T-helper 1 cell treated with Interleukin-12 subunit alpha and Interleukin-12 subunit beta and Interleukin-4 antibody, amounts not matched to agents 30 μg/mL and 1 μg/mL, for 36 hours (primary cell): ENCODE measurements around the gene TGFA.

Experiments used
- H3K27ac Mint-ChIP-seq: one replicate; pipeline ENCODE4 v1.8.0; 2021; ENCODE audit warnings: mild to moderate bottlenecking, mixed read lengths
- H3K27me3 Mint-ChIP-seq: one replicate; pipeline ENCODE4 v1.8.0; 2021; ENCODE audit warnings: low read depth, mixed read lengths
- H3K36me3 Mint-ChIP-seq: one replicate; pipeline ENCODE4 v1.8.0; 2021; ENCODE audit warnings: low read depth, mixed read lengths
- H3K4me1 Mint-ChIP-seq: one replicate; pipeline ENCODE4 v1.8.0; 2021; ENCODE audit warnings: low read depth, mixed read lengths
- H3K4me3 Mint-ChIP-seq: one replicate; pipeline ENCODE4 v1.8.0; 2021; ENCODE audit warnings: mild to moderate bottlenecking, moderate library complexity, mixed read lengths
- H3K9me3 Mint-ChIP-seq: one replicate; pipeline ENCODE4 v1.8.0; 2021; ENCODE audit warnings: mixed read lengths

TGFA gene

DNA sequence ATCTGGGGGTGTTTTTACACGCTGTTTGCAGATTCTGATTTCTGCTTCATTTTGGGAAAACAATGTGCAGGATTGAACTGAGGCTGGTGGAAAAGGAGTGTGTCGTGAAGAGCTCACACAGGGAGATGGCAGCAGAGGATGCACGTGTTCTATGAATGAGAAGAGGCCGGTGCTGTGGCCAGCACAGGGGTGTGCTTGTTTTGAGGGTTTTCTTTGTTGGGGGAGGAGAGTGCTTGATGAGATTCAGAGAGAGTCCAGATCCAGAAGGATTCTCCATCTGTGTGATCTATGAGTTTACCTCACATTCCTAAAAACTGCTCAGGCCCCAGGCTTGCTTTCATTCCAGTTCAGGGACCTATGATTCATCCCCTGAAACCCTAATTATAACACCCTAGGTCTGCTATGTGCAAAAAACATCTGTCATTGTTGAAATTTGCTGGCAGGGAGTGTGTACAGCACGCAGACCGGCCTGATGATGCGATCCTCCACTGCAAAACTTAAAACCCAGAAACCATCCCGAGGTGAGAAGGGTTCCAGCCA lies 12.1 kb downstream of the TGFA start:
- H3K4me3 Mint-ChIP-seq, result no peak overlapping the region
- H3K27ac Mint-ChIP-seq, result no peak overlapping the region
- H3K9me3 Mint-ChIP-seq, result peaks cover 4% of the 10 kb centered on the region

DNA sequence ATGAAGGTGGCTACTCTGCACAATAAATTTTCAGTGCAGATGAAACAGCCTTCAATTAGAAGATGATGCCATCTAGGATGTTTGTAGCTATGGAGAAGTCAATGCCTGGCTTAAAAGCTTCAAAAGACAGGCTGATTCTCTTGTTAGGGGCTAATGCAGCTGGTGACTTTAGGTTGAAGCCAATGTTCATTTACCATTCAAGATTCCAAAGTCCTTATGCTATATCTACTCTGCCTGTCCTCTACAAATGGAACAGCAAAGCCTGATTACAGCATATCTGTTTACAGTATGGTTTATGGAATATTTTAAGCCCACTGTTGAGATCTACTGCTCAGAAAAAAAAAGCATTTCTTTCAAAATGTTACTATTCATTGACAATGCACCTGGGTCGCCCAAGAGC lies 15.8 kb downstream of the TGFA start:
- peaks cover 12% of the 10 kb centered on the region for H3K9me3 Mint-ChIP-seq
- no peak overlapping the region for H3K27ac Mint-ChIP-seq
- no peak overlapping the region for H3K4me3 Mint-ChIP-seq
- no peaks in the 10 kb centered on the region for H3K4me1 Mint-ChIP-seq
- H3K36me3 Mint-ChIP-seq, result no peaks in the 10 kb centered on the region
- H3K27me3 Mint-ChIP-seq, result peaks cover 8% of the 10 kb centered on the region

More for the DNA sequence above, 12.1 kb downstream of the TGFA start:
- Mint-ChIP-seq H3K27me3 (peaks cover 24% of the 10 kb centered on the region), H3K36me3 (no peaks in the 10 kb centered on the region), H3K4me1 (no peaks in the 10 kb centered on the region)

DNA sequence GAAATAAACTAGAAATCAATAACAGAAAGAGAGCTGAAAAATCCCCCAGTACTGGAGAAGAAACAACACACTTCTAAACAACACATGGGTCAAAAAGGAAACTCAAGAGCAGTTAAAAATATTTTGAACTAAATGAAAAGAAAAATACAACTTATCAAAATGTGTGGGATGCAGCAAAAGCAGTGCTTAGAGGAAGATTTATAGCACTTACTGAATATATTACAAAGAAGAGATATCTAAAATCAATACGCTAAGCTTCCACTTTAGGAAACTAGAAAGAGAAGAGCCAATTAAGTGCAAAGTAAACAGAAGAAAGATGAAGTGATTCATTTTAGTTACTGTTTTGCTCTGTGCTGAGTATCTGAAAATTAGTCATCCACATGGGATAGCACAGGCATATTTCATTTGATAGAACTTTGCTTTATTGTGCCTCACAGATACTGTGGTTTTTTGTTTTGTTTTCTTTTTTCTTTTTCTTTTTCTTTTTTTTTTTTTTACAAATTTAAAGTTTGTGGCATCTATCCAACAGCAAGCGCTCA lies 17.0 kb downstream of the TGFA start:
- peaks cover under 1% of the 10 kb centered on the region for H3K4me1 Mint-ChIP-seq
- no peak overlapping the region for H3K27ac Mint-ChIP-seq
- peaks cover 12% of the 10 kb centered on the region for H3K9me3 Mint-ChIP-seq

DNA sequence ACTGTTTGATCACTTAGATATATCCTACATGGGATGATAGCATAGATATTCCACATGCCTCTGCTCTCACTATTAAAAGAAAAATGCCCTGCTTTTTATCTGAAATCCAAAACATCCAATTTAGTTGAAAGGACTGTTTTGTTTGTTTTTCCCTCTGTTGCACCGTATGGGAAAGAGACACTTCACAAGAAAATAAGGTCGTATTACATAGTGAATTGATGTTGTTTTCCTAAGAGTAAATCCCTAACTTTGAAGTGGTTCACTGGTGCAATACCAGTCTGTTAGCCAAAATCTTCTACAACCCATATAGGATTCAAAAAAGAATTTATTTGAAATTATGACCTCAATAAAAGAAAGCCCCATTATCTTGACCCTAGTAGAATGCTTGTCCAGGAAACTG lies 18.1 kb downstream of the TGFA start:
- peaks cover 8% of the 10 kb centered on the region for H3K27me3 Mint-ChIP-seq
- no peak overlapping the region for H3K4me3 Mint-ChIP-seq
- no peaks in the 10 kb centered on the region for H3K36me3 Mint-ChIP-seq
- no peak overlapping the region for H3K27ac Mint-ChIP-seq
- H3K9me3 Mint-ChIP-seq, result peaks cover 16% of the 10 kb centered on the region
- H3K4me1 Mint-ChIP-seq, result peaks cover 4% of the 10 kb centered on the region

More for the DNA sequence above, 17.0 kb downstream of the TGFA start:
- no peaks in the 10 kb centered on the region for H3K36me3 Mint-ChIP-seq
- H3K4me3 Mint-ChIP-seq, result no peak overlapping the region
- peaks cover 8% of the 10 kb centered on the region for H3K27me3 Mint-ChIP-seq

DNA sequence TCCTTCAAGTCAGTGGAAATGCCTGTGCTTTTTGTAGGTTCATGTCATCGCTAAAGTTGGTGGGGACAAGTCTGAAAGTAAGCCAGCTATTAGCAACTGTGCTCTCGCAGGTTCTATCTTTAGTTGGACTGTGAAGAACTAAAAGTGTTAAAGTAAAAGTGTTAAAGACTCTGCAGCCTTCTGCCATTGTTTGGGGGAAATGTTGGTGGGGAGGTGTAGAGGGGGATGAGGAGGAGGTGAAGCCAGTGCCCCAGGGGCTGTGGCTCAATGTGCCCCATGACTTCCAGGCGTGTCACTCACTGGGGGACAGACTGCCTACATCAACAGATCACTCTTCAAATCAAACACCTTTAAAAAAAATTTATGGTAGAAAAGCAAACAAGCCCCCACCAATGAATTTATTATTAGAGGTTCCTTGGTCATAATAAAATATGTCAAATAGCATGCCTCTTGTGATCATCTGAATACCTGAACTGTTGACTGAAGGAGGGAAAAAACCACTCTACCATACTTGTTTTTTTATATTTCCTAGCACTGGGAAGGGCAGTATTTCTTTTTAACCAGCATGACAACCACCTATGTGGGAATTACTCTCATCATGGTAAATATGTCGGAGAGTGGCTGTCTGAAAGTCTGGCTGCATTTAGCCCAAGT lies 19.3 kb downstream of the TGFA start:
- Mint-ChIP-seq H3K9me3 (peaks cover 16% of the 10 kb centered on the region), H3K4me1 (peaks cover 4% of the 10 kb centered on the region), H3K4me3 (no peak overlapping the region), H3K27ac (no peak overlapping the region), H3K36me3 (no peaks in the 10 kb centered on the region), H3K27me3 (no peaks in the 10 kb centered on the region)

DNA sequence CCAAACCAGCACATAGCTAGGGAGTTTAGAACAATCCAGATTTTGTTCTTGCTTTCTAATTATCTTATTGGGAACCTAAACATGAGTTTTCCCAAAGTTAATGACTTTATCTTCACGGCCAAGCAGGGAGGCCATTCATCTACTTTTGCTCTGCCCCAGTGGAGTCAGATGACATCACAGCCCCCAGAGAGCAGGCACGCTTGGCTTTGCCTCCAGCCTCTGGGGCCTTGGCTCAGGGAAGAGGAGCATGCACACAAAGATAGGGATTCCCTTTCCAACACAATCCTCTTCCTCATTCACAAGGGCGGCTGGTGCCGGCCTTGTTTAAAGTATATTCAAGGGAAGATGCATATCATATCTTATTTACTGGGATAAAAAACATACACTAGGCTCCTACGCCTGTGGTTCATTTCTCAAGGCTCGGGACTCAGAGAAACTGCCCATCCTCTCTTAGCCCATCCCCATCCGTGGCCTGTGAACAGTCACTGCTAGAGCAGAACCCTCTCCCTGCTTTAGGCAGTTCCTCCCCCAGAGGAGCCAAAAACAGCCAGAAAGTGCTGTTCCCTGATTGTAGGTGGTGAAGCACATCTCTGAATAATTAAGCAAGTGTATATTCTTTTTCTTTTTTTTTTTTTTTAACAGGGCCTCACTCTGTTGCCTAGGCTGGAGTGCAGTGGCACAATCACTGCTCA lies 21.2 kb downstream of the TGFA start:
- H3K27me3 Mint-ChIP-seq, result no peaks in the 10 kb centered on the region
- no peak overlapping the region for H3K27ac Mint-ChIP-seq
- peaks cover 16% of the 10 kb centered on the region for H3K9me3 Mint-ChIP-seq
- peaks cover 4% of the 10 kb centered on the region for H3K4me1 Mint-ChIP-seq
- no peaks in the 10 kb centered on the region for H3K36me3 Mint-ChIP-seq
- no peak overlapping the region for H3K4me3 Mint-ChIP-seq

DNA sequence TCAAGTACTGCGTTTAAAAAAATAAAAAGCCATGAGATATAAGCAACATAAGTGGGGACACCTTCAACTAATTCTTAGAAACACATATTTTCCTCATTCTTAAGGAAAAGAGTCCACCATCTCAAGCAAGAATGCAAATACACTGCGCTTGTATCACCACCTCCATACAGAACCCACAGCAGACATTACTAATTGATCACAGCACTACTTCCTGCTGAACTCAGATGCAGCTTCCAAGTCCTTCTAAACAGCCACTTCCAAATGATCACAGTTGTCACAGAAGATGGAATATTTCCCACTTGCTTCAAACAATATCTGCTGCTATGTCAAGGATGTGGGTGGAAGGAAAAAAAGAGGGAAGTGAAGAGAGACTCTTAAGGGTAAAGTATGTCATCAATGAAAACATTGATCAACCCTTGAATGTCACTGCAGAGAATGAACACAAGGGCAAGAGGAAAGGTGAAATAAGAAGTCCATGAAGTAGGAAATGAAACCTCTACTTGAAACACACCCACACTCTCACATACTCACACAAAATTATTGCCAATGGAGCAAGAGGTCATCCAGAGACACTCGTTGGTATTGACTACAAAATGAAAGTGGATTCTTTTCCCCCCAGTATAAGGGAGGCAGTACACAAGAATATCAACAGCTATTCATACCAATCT lies 22.1 kb downstream of the TGFA start:
- Mint-ChIP-seq H3K9me3 (peaks cover 12% of the 10 kb centered on the region), H3K27me3 (peaks cover 4% of the 10 kb centered on the region), H3K27ac (no peak overlapping the region), H3K4me3 (no peak overlapping the region), H3K4me1 (peaks cover 4% of the 10 kb centered on the region), H3K36me3 (no peaks in the 10 kb centered on the region)

DNA sequence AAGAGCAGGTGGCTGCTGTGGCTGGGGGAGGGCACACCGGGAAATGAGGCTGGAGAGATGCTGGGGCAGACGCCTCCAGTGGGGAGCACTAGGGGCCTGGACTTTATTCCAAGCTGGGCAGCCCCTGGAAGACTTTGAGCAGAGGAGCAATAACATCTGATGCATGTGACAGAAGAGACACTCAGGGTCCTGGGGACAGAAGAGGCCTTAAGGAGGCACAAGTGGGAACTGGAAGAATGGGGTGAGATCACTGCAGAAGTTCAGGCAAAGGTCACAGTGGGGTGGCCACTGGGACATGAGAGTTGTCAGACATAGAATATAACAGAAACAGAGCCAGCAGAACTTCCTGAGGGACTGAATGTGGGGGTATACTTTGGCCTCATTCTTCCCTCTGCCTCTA lies 24.0 kb downstream of the TGFA start:
- H3K4me1 Mint-ChIP-seq, result peaks cover 6% of the 10 kb centered on the region
- no peak overlapping the region for H3K4me3 Mint-ChIP-seq
- H3K27ac Mint-ChIP-seq, result no peak overlapping the region
- no peaks in the 10 kb centered on the region for H3K36me3 Mint-ChIP-seq
- peaks cover 8% of the 10 kb centered on the region for H3K27me3 Mint-ChIP-seq
- H3K9me3 Mint-ChIP-seq, result peaks cover 4% of the 10 kb centered on the region

DNA sequence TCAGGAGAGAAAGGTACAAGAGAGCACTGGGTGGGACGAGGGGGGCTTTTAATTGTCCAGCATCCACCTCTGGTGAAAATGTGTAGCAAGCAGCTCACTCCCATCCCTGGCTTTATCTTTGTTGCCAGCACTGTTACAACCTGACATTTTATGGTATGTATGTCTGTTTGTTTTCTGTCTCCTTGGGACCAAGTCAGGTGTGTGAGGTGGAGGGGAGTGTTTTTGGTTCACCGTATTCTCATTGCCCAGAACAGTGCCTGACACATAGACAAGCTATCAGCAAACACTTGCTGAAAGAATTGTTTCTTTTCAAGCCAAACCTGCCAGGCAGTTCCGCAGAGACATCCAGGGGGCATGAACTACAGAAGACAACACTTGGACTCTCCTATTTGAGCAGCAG lies 24.7 kb downstream of the TGFA start:
- Mint-ChIP-seq H3K4me3 (no peak overlapping the region), H3K36me3 (no peaks in the 10 kb centered on the region), H3K27ac (no peak overlapping the region), H3K9me3 (peaks cover 4% of the 10 kb centered on the region), H3K4me1 (peaks cover 12% of the 10 kb centered on the region), H3K27me3 (peaks cover 8% of the 10 kb centered on the region)

DNA sequence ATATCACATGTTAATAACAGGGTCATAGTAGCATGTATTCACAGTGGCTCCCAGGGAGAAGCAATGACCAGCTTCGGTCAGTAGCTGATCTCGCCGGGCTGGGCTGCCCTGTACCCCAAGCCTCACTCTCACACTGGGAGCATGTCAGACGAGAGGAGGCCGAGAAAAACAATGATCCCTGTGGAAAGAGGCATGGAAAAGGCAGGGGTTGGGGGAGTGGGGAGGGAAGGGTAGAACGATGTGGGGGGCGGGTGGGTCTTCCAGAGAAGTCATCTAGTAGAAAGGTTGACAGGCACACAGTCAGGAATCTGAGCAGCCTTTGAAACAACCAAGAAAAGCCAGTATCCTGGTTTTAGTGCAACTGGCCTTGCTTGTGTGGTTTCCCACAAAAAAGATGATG lies 25.4 kb downstream of the TGFA start:
- H3K27me3 Mint-ChIP-seq, result peaks cover 8% of the 10 kb centered on the region
- H3K36me3 Mint-ChIP-seq, result no peaks in the 10 kb centered on the region
- H3K4me1 Mint-ChIP-seq, result peaks cover 18% of the 10 kb centered on the region
- no peak overlapping the region for H3K4me3 Mint-ChIP-seq
- H3K27ac Mint-ChIP-seq, result no peak overlapping the region
- peaks cover 4% of the 10 kb centered on the region for H3K9me3 Mint-ChIP-seq

DNA sequence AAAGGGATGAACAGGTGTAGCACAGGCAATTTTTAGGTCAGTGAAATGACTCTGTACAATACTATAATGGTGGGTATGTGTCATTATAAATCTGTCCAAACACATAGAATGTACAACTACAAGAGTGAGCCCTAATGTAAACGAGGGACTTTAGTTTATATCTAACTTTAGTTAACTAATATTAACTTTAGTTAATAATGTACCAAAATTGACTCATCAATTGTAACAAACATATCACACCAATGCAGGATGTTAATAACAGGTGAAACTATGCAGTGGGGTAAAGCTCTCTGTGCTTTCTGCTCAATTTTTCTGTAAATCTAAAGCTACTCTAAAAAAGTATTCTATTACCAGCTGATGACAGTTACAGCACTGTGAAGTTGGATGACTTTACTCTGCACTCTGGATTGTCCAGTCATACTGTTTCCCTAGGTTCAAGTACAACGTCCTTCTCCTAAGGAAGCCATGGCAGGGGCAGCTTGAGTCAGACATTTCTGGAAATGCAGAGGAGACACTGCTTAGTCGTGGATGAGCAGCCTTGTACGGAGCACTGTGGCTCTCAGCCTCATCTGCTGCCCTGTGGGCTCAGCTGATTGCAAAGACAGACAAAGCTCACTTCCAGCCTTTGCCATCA lies 26.1 kb downstream of the TGFA start:
- H3K4me3 Mint-ChIP-seq, result no peak overlapping the region
- no peak overlapping the region for H3K27ac Mint-ChIP-seq
- H3K4me1 Mint-ChIP-seq, result peaks cover 19% of the 10 kb centered on the region
- H3K9me3 Mint-ChIP-seq, result peaks cover 4% of the 10 kb centered on the region
- peaks cover 8% of the 10 kb centered on the region for H3K27me3 Mint-ChIP-seq
- no peaks in the 10 kb centered on the region for H3K36me3 Mint-ChIP-seq

DNA sequence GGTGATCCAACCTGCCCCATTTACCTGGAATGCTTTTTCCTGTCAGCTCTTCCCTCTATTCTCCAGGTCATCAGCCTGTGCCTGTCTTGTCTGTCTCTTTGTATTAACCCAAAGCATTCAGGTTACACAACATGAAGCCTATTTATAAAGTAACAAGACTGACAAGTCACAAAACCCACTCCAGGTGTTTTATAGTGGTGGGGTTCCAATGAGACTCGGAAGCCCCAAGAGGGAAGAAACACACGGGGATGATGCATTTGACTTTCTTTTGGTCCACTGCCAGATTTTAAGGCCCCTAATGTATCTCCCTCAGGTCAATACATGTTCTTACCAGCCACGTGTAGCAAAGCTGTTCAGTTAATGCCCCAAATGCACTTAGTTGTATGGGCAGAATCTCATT lies 27.5 kb downstream of the TGFA start:
- H3K4me3 Mint-ChIP-seq, result no peak overlapping the region
- no peaks in the 10 kb centered on the region for H3K36me3 Mint-ChIP-seq
- H3K4me1 Mint-ChIP-seq, result peaks cover 15% of the 10 kb centered on the region
- no peaks in the 10 kb centered on the region for H3K9me3 Mint-ChIP-seq
- peaks cover 8% of the 10 kb centered on the region for H3K27me3 Mint-ChIP-seq
- H3K27ac Mint-ChIP-seq, result no peak overlapping the region

DNA sequence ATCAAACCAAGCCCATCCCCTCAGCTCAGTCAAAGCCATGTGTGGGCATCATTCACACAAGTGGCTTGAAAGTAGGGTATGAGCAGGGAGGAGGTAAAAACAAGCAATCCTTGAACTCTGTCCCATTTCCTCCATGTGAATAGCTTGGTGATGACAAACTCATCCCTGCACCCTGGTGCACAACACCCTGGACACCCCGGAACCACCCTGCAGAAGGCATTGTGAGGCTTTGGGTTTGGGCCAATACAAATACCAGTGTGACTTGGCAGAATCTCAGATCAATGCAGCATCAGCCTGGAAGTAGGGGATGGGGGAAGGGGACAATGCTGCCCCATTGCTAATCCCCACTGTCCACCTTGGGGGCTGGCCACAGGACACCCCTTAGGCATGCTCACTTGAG lies 28.6 kb downstream of the TGFA start:
- H3K9me3 Mint-ChIP-seq, result no peaks in the 10 kb centered on the region
- H3K4me3 Mint-ChIP-seq, result no peak overlapping the region
- peaks cover 8% of the 10 kb centered on the region for H3K27me3 Mint-ChIP-seq
- no peaks in the 10 kb centered on the region for H3K36me3 Mint-ChIP-seq
- H3K4me1 Mint-ChIP-seq, result peaks cover 15% of the 10 kb centered on the region
- no peak overlapping the region for H3K27ac Mint-ChIP-seq
